HL-60 (cell line): ENCODE measurements around the gene ARHGEF4.
"Not testable (repeated sequence)": the region's sequence is repeated elsewhere in the genome, so short reads cannot be mapped to it uniquely, and the experiment has no call there.

Source experiments
- GABPA ChIP-seq: IDR thresholded peaks from 2 replicates; pipeline ENCODE4 v1.6.1; 2012; ENCODE audit warnings: low read depth
- POLR2AphosphoS5 ChIP-seq: IDR thresholded peaks from 2 replicates; pipeline ENCODE4 v1.6.1; 2012; ENCODE audit warnings: low read depth
- SPI1 ChIP-seq: IDR thresholded peaks from 2 replicates; pipeline ENCODE4 v1.6.1; 2012; ENCODE audit warnings: low read depth, mild to moderate bottlenecking, borderline replicate concordance
- TF ChIP-seq, protein P1 (sequence below): IDR thresholded peaks from one replicate; pipeline ENCODE4 v1.5.1; 2011; ENCODE audit warnings: low read length, control low read depth, inconsistent platforms; ENCODE audit not compliant: insufficient read depth
- TF ChIP-seq, protein P2 (sequence below): IDR thresholded peaks from 2 replicates; pipeline ENCODE4 v1.6.1; 2012; ENCODE audit warnings: low read depth; ENCODE audit not compliant: insufficient replicate concordance

DNA sequence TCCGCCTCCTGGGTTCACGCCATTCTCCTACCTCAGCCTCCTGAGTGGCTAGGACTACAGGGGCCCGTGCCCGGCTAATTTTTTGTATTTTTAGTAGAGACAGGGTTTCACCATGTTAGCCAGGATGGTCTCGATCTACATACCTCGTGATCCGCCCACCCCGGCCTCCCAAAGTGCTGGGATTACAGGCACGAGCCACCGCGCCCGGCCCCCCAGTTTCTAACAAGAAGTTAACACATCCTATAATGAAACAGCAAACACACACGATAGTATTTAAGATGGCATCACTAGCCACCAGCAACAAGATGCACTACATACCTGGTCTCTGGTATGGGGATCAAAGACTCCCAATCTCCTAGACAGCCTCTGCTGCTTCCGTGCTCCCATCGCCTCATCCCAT is 238.9 kb downstream of the ARHGEF4 start:
- TF ChIP-seq, protein P1, sequence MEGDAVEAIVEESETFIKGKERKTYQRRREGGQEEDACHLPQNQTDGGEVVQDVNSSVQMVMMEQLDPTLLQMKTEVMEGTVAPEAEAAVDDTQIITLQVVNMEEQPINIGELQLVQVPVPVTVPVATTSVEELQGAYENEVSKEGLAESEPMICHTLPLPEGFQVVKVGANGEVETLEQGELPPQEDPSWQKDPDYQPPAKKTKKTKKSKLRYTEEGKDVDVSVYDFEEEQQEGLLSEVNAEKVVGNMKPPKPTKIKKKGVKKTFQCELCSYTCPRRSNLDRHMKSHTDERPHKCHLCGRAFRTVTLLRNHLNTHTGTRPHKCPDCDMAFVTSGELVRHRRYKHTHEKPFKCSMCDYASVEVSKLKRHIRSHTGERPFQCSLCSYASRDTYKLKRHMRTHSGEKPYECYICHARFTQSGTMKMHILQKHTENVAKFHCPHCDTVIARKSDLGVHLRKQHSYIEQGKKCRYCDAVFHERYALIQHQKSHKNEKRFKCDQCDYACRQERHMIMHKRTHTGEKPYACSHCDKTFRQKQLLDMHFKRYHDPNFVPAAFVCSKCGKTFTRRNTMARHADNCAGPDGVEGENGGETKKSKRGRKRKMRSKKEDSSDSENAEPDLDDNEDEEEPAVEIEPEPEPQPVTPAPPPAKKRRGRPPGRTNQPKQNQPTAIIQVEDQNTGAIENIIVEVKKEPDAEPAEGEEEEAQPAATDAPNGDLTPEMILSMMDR, result not testable (repeated sequence)
- not testable (repeated sequence) for TF ChIP-seq SPI1, POLR2AphosphoS5, GABPA
- TF ChIP-seq, protein P2, sequence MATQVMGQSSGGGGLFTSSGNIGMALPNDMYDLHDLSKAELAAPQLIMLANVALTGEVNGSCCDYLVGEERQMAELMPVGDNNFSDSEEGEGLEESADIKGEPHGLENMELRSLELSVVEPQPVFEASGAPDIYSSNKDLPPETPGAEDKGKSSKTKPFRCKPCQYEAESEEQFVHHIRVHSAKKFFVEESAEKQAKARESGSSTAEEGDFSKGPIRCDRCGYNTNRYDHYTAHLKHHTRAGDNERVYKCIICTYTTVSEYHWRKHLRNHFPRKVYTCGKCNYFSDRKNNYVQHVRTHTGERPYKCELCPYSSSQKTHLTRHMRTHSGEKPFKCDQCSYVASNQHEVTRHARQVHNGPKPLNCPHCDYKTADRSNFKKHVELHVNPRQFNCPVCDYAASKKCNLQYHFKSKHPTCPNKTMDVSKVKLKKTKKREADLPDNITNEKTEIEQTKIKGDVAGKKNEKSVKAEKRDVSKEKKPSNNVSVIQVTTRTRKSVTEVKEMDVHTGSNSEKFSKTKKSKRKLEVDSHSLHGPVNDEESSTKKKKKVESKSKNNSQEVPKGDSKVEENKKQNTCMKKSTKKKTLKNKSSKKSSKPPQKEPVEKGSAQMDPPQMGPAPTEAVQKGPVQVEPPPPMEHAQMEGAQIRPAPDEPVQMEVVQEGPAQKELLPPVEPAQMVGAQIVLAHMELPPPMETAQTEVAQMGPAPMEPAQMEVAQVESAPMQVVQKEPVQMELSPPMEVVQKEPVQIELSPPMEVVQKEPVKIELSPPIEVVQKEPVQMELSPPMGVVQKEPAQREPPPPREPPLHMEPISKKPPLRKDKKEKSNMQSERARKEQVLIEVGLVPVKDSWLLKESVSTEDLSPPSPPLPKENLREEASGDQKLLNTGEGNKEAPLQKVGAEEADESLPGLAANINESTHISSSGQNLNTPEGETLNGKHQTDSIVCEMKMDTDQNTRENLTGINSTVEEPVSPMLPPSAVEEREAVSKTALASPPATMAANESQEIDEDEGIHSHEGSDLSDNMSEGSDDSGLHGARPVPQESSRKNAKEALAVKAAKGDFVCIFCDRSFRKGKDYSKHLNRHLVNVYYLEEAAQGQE, result not testable (repeated sequence)
